Spleen (tissue), 7 donors: ENCODE results near the gene HOXA7.

Source experiments
- CTCF ChIP-seq, 11 experiments: fragments of 200-600 bp in 7 of 11; fragments of 450-650 bp in 4 of 11; sonication (generic) in 4 of 11; IDR thresholded peaks in 8 of 11; conservative IDR thresholded peaks in 3 of 11; 1 replicate in 7 of 11; 2 replicates in 4 of 11; pipeline versions ENCODE4 v1.4.0 to v1.8.0; 2016 to 2021; ENCODE audit warnings: antibody characterized with exemption in 11 of 11, inconsistent platforms in 4 of 11, mild to moderate bottlenecking in 1 of 11
- POLR2A ChIP-seq, 3 donors: fragments of 450-650 bp; IDR thresholded peaks; one replicate each; pipeline ENCODE4 v1.5.1; 2017; ENCODE audit warnings: antibody characterized with exemption in 3 of 3, mild to moderate bottlenecking in 1 of 3
- donor health status: DM: no; HTN: no; CAD: no; lungs with moderate emphysema.
- donor health status: DM: no; HTN: no; CAD: no.
- donor health status: DM: no; HTN: no; CAD: no.

- TF ChIP-seq POLR2A (IDR thresholded peaks at IDR 0.05) (no peak), CTCF (IDR thresholded peaks at IDR 0.05 in 8 of 11, conservative IDR thresholded peaks at IDR 0.05 in 3 of 11) (no peak)
Observed at GRCh38 chr7:27202862-27203134, 46.3 kb upstream of the HOXA7 start.
